Activated effector memory CD4-positive, alpha-beta T cell treated with anti-CD3 and anti-CD28 coated beads, Interleukin-2, amount 50 U/mL, for 16 hours (primary cell): Measurements from ENCODE around the gene PTPDC1.
"Not testable (repeated sequence)": the region's sequence is repeated elsewhere in the genome, so short reads cannot be mapped to it uniquely, and the experiment has no call there.

Experiments used
- DNase-seq: peaks from one replicate; pipeline ENCODE4 v3.0.0-alpha.2; 2020

Gene PTPDC1

DNA sequence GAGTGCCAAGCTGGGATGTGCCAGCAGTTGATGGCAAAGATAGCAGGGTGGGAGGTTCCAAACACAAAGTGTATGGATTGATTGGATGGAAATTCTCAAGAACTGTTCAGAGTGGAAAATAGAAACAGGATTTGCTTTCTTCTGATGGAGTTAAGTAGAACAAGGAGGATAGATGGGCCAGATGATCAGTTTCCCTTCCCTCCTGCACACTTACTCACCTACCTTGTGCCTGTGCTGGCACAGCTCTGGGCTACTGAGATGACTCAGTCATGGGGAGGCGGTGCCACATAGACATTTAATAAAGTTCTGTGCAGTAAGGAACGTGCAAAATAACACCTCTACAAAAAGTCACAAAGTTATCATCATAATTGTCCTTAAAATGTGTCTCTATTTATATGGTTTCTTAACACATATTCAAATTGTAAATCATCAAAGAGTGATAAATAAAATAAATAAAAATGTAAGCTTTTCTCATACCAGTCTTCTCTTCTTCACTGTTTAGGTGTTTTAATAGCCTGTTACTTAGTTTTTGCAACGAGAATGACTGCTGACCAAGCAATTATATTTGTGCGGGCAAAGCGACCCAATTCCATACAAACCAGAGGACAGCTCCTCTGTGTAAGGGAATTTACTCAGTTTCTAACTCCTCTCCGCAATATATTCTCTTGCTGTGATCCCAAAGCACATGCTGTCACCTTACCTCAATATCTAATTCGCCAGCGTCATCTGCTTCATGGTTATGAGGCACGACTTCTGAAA, 12.7 kb downstream of the PTPDC1 start:
- no peak for DNase-seq

DNA sequence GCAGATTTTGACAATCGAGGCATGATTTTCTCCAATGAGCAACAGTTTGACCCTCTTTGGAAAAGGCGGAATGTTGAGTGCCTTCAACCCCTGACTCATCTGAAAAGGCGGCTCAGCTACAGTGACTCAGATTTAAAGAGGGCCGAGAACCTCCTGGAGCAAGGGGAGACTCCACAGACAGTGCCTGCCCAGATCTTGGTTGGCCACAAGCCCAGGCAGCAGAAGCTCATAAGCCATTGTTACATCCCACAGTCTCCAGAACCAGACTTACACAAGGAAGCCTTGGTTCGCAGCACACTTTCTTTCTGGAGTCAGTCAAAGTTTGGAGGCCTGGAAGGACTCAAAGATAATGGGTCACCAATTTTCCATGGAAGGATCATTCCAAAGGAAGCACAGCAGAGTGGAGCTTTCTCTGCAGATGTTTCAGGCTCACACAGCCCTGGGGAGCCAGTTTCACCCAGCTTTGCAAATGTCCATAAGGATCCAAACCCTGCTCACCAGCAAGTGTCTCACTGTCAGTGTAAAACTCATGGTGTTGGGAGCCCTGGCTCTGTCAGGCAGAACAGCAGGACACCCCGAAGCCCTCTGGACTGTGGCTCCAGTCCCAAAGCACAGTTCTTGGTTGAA, 13.6 kb downstream of the PTPDC1 start:
- DNase-seq, result no peak

DNA sequence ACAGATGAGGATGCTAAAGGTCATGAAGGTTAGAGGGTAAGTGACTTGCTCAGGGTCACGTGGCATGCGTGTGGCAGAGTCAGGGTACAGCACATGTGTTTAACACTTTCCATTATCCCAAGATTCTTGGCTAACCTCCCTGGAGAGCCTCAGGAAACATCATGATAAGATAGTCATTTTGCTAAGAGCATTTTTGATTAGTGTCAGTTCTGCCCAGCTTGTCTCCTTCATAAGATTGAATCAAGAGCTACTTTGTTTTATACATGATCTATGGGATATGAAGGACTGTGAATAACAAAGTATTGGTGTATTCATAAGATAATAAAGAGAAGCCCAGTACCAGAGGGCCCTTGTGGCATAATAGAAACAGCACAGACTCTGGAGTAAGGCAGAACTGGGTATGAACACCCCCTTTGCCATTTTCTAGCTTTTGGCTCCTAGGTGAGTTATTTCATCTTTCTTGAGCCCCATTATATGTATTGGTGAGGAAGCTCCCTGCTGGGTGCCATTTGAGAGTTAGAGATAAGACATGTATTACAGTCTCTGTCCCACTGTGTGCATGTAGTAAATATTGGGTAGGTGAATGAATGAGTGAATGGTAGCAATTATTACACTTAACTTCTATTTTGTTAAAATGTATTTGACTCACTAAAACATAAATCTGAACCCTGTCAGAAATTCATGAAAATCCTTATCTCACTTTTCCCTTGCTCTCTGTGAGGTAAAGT, 16.1 kb downstream of the PTPDC1 start:
- DNase-seq, result no peak

- no peak for DNase-seq
Observed at GRCh38 chr9:94101162-94101853, 17.0 kb downstream of the PTPDC1 start.

GRCh38 chr9:94108584-94108983, 24.3 kb downstream of the PTPDC1 start:
- DNase-seq, result no peak

DNA sequence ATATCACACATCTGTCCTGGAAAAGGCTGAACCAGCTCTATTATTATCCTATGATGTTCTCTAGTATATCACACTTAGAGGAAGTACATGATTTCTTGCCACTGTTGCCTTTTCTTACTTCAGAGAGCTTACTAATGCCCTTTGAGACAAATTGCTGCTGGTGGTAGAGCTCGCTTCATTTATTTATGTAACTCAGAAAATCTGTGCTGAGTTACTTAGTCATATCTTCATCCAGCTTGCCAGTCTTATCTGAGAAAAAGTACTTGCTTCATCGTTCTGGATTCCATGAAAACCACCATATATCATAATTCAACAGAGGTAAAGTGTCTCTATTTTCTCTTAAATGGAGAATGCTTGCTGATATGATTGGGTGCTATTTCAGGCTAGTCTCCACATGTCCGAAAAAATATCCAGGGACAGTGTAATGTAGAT, 26.6 kb downstream of the PTPDC1 start:
- DNase-seq, result no peak

- DNase-seq, result no peak
Observed at GRCh38 chr9:94111446-94111845, 27.2 kb downstream of the PTPDC1 start.

- DNase-seq, result no peak
Observed at GRCh38 chr9:94112716-94113465, 28.6 kb downstream of the PTPDC1 start.

GRCh38 chr9:94120088-94120487, 35.8 kb downstream of the PTPDC1 start:
- not testable (repeated sequence) for DNase-seq

- no peak for DNase-seq
Observed at GRCh38 chr9:94120854-94121376, 36.7 kb downstream of the PTPDC1 start.

DNA sequence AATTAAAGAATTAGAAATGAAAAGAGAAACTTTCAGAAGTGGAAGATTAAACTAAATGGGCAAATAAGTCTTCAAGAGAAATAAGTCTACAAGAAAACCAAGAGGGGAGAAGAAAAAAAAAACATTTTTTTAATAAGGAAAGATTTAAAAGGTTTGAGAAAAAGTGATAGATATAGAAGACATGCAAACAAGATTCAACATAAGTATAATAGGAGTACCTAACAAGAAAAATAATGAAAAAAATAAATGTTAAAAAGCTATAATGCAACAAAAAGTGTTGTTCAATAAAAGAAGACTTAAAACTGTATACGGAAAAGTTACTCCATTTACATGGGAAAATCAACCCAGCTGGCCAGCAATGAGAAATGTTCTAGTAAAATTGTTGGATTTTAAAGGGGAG, 42.6 kb downstream of the PTPDC1 start:
- no peak for DNase-seq

- no peak for DNase-seq
Observed at GRCh38 chr9:94127806-94128205, 43.5 kb downstream of the PTPDC1 start.

DNA sequence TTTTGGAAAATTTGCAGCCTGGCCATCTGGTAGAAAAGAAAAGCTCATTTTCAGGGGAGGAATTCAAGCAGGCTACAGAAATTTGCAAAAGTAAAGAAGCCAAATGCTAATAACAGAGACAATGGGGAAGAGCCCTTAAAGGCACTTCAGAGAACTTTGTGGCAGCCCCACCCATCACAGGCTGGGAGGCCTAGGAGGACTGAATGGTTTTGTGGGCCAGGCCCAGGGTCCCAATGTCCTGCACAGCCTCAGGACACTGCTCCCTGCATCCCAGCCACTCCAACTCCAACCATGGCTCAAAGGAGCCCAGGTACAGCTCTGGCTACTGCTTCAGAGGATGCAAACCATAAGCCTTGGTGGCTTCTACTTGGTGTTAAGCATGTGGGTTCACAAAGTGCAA, 44.3 kb downstream of the PTPDC1 start:
- DNase-seq, result no peak

DNA sequence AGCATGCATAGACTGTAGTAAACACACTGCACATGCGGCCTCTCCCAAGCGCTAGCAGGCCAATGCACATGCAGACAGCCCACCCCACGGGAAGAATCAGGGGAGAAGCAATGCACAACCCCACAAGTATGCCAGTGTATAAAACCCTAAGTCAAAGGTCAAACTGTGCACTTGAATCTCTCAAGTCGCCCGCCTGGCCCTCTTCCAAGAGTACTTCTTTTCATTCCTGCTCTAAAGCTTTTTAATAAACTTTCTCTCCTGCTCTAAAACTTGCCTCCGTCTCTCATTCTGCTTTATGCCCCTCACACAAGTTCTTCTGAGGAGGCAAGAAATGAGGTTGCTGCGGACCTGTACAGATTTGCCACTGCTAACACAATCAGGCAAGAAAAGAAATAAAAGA, 50.4 kb downstream of the PTPDC1 start:
- DNase-seq, result no peak

GRCh38 chr9:94135222-94135621, 51.0 kb downstream of the PTPDC1 start:
- no peak for DNase-seq

GRCh38 chr9:94139672-94140417, 55.6 kb downstream of the PTPDC1 start:
- no peak for DNase-seq

DNA sequence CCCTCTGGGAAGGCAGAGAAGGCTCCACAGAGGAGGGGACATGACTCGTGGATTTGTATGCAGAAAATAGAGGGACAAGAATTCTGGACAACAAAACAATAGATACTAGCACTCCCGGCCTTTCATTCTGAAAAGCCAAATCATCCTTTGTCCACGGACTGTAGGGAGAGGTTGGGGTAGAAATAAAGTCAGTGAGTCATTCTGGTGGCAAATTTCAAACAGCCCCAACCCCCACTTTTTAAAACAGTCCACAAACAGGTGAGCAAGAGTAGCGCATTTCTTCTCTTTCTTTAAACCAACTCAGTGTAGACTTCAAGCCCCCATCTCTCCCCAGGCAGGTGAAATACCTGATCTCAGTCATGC, 56.1 kb downstream of the PTPDC1 start:
- no peak for DNase-seq

GRCh38 chr9:94140791-94141790, 56.8 kb downstream of the PTPDC1 start:
- no peak for DNase-seq

- DNase-seq, result no peak
Observed at GRCh38 chr9:94142353-94142752, 58.1 kb downstream of the PTPDC1 start.

- no peak for DNase-seq
Observed at GRCh38 chr9:94144394-94144793, 60.1 kb downstream of the PTPDC1 start.
